Mesenteric fat pad (tissue), 1 donor: Measurements from ENCODE around the gene SCN7A. TPM values are rescaled to one million over a fixed set of nuclear protein-coding genes. Genes with fewer than 3 reads are reported as not detected.

Experiments
- DNase-seq: peaks from one replicate; pipeline ENCODE4 v3.0.0-alpha.2; 2020; ENCODE audit warnings: low spot score
- total RNA-seq: library from RNA; stranded (reverse); fragmentation: NEBNext Ultra II Directional; extraction: Animal tissue kit (Norgen Biotek cat#: 25700); gene quantifications from one replicate; pipeline ENCODE4 v1.2.1, GENCODE V29; 2021
- donor health status: DM: yes; HTN: yes; CAD: no.

Gene SCN7A
- total RNA-seq, 1 donor from 2014 or later: 0.42 TPM

- DNase-seq: no peak
These were observed 89.0 kb downstream of the SCN7A start for GRCh38 chr2:166404831-166405568.

- no peak for DNase-seq
These were observed 99.8 kb downstream of the SCN7A start for GRCh38 chr2:166394245-166394644.

- DNase-seq: no peak
These were observed 101.0 kb downstream of the SCN7A start for GRCh38 chr2:166393008-166393407.

- no peak for DNase-seq
These were observed 105.5 kb downstream of the SCN7A start for GRCh38 chr2:166388481-166389070.

- no peak for DNase-seq
These were observed 108.7 kb downstream of the SCN7A start for GRCh38 chr2:166385313-166385712.

- no peak for DNase-seq
These were observed 109.3 kb downstream of the SCN7A start for GRCh38 chr2:166384774-166385173.

- no peak for DNase-seq
These were observed 111.6 kb downstream of the SCN7A start for GRCh38 chr2:166382448-166382847.

- DNase-seq: no peak
These were observed 113.4 kb downstream of the SCN7A start for GRCh38 chr2:166380615-166381014.

- DNase-seq: no peak
These were observed 117.2 kb downstream of the SCN7A start for GRCh38 chr2:166376873-166377272.

- DNase-seq: no peak
These were observed 117.6 kb downstream of the SCN7A start for GRCh38 chr2:166376488-166376828.

- DNase-seq: peak; percentile 91
These were observed 118.1 kb downstream of the SCN7A start, which contains the start of gene SCN9A for GRCh38 chr2:166375736-166376487. SCN9A (minus strand) TSS chr2:166375944; CDS start chr2:166311756, 64,188 bp downstream.

- DNase-seq: no peak
These were observed 118.8 kb downstream of the SCN7A start for GRCh38 chr2:166375195-166375735.

- no peak for DNase-seq
These were observed 120.1 kb downstream of the SCN7A start for GRCh38 chr2:166373951-166374350.

GRCh38 chr2:166373539-166373938, 120.5 kb downstream of the SCN7A start:
- DNase-seq: no peak

- DNase-seq: no peak
These were observed 120.9 kb downstream of the SCN7A start for GRCh38 chr2:166373105-166373504.

- no peak for DNase-seq
These were observed 122.0 kb downstream of the SCN7A start for GRCh38 chr2:166372046-166372445.

- DNase-seq: no peak
These were observed 128.1 kb downstream of the SCN7A start for GRCh38 chr2:166365803-166366420.

GRCh38 chr2:166365239-166365638, 128.8 kb downstream of the SCN7A start:
- no peak for DNase-seq

GRCh38 chr2:166364476-166365161, 129.4 kb downstream of the SCN7A start:
- DNase-seq: no peak

- no peak for DNase-seq
These were observed 132.5 kb downstream of the SCN7A start for GRCh38 chr2:166361351-166362153.
